GM19452 (cell line): Measurements from ENCODE around the gene TRIM2.

Source experiments
- ATAC-seq: cut with Tn5 transposase; IDR thresholded peaks from one replicate; pipeline ENCODE4 v1.9.1; 2021; ENCODE audit not compliant: unreplicated experiment

The TRIM2 gene

GRCh38 chr4:153366486-153366885, 162.2 kb downstream of the TRIM2 start:
- no peak for ATAC-seq

- no peak for ATAC-seq
These were observed 162.8 kb downstream of the TRIM2 start for GRCh38 chr4:153367092-153367491.

- no peak for ATAC-seq
These were observed 164.8 kb downstream of the TRIM2 start for GRCh38 chr4:153369021-153369420.

- ATAC-seq, result no peak
These were observed 167.5 kb downstream of the TRIM2 start for GRCh38 chr4:153371701-153372234.

GRCh38 chr4:153372967-153373562, 168.8 kb downstream of the TRIM2 start:
- ATAC-seq, result no peak

GRCh38 chr4:153374442-153374841, 170.2 kb downstream of the TRIM2 start:
- no peak for ATAC-seq

GRCh38 chr4:153375303-153375702, 171.1 kb downstream of the TRIM2 start:
- no peak for ATAC-seq

GRCh38 chr4:153383131-153383530, 178.9 kb downstream of the TRIM2 start:
- ATAC-seq, result no peak

GRCh38 chr4:153384160-153384559, 179.9 kb downstream of the TRIM2 start:
- ATAC-seq, result no peak

- no peak for ATAC-seq
These were observed 181.5 kb downstream of the TRIM2 start for GRCh38 chr4:153385784-153386183.

- no peak for ATAC-seq
These were observed 183.7 kb downstream of the TRIM2 start for GRCh38 chr4:153387981-153388380.
